Neural crest cell (in vitro differentiated cells): ENCODE data around the gene KLHDC9. TPM values are rescaled to one million over a fixed set of nuclear protein-coding genes. Genes with fewer than 3 reads are reported as not detected.
"Not testable (repeated sequence)": the region's sequence is repeated elsewhere in the genome, so short reads cannot be mapped to it uniquely, and the experiment has no call there.

Source experiments
- DNase-seq: peaks from one replicate; pipeline ENCODE4 v3.0.0; 2021; ENCODE audit warnings: low read depth, mixed read lengths, low spot score
- H3K27ac Mint-ChIP-seq: one replicate; pipeline ENCODE4 v1.8.0; 2021; ENCODE audit warnings: mild to moderate bottlenecking, mixed read lengths; ENCODE audit not compliant: unreplicated experiment
- H3K27me3 Mint-ChIP-seq: 2 replicates; pipeline ENCODE4 v1.8.0; 2021; ENCODE audit warnings: low read depth, mild to moderate bottlenecking, mixed read lengths
- H3K36me3 Mint-ChIP-seq: 2 replicates; pipeline ENCODE4 v1.8.0; 2021; ENCODE audit warnings: low read depth, mild to moderate bottlenecking, mixed read lengths
- H3K4me1 Mint-ChIP-seq: 2 replicates; pipeline ENCODE4 v1.8.0; 2021; ENCODE audit warnings: mixed read lengths
- H3K4me3 Mint-ChIP-seq: one replicate; pipeline ENCODE4 v1.8.0; 2021; ENCODE audit warnings: mild to moderate bottlenecking, mixed read lengths
- H3K9me3 Mint-ChIP-seq: 2 replicates; pipeline ENCODE4 v1.8.0; 2021; ENCODE audit warnings: mixed read lengths
- CTCF ChIP-seq: fragments of 200-600 bp; sonication (generic); conservative IDR thresholded peaks from 2 replicates; pipeline ENCODE4 v1.5.0; 2021; ENCODE audit warnings: antibody characterized with exemption, mild to moderate bottlenecking
- total RNA-seq: library from RNA; stranded (reverse); gene quantifications from 2 replicates; pipeline ENCODE4 v1.2.1, GENCODE V29; 2021

KLHDC9 gene
- total RNA-seq, 1 donor from 2014 or later, result 9.1 TPM

DNA sequence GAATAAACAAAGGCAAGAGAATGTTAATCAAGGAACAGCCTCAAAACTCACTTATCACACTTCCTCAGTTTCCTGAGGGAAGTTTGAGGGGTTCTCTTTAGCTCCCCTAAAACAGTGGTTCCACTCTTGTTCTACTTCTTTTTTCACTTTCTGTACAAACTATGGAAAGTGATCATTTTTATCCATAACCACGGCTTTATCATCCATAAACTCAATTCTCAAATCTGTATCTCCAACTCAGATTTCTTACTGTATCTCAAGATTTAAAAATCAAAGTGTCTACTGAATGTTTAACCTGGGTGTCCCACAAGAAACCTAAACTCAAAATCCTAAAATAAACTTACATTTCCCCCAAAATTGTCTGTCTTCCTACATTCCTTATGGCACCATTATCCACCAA is 15.8 kb downstream of the KLHDC9 start:
- Mint-ChIP-seq H3K4me1 (peaks cover 26% of the 10 kb centered on the region), H3K36me3 (no peaks in the 10 kb centered on the region), H3K27ac (no peak overlapping the region), H3K27me3 (no peaks in the 10 kb centered on the region), H3K4me3 (peak overlapping the region; percentile 29), H3K9me3 (no peaks in the 10 kb centered on the region)
- no peak for TF ChIP-seq CTCF
- DNase-seq, result no peak

- no peaks in the 10 kb centered on the region for H3K27me3 Mint-ChIP-seq
- H3K36me3 Mint-ChIP-seq, result peaks cover 1% of the 10 kb centered on the region
These were observed 16.4 kb downstream of the KLHDC9 start for GRCh38 chr1:161114556-161114955.

DNA sequence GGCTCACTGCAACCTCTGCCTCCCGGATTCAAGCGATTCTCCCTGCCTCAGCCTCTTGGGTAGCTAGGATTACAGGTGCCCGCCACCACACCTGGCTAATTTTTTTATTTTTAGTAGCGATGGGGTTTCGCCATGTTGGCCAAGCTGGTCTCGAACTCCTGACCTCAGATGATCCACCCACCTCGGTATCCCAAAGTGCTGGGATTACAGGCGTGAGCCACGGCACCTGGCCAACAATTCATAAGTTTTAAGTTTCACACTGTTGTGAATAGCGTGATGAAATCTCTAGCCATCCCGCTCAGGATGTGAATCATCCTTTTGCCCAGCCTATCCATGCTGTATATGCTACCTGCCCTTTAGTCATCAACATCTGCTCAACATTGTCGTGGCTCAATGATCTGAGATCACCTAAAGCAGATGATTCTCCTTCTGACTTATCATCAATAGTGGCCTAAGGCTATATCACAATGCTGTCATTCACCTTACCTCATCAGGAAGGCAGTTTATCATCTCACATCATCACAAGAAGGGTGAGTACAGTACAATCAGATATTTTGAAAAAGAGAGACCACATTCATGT is 17.1 kb downstream of the KLHDC9 start:
- H3K36me3 Mint-ChIP-seq, result peaks cover 4% of the 10 kb centered on the region
- no peak overlapping the region for H3K27ac Mint-ChIP-seq
- no peak for DNase-seq
- H3K4me3 Mint-ChIP-seq, result peak overlapping the region; percentile 98
- no peak for TF ChIP-seq CTCF
- H3K4me1 Mint-ChIP-seq, result peaks cover 37% of the 10 kb centered on the region
- H3K27me3 Mint-ChIP-seq, result no peaks in the 10 kb centered on the region
- no peaks in the 10 kb centered on the region for H3K9me3 Mint-ChIP-seq

More at GRCh38 chr1:161114556-161114955, 16.4 kb downstream of the KLHDC9 start:
- H3K4me3 Mint-ChIP-seq, result no peak overlapping the region
- H3K27ac Mint-ChIP-seq, result no peak overlapping the region
- DNase-seq, result no peak
- H3K9me3 Mint-ChIP-seq, result no peaks in the 10 kb centered on the region
- H3K4me1 Mint-ChIP-seq, result peaks cover 33% of the 10 kb centered on the region
- TF ChIP-seq CTCF, result no peak

DNA sequence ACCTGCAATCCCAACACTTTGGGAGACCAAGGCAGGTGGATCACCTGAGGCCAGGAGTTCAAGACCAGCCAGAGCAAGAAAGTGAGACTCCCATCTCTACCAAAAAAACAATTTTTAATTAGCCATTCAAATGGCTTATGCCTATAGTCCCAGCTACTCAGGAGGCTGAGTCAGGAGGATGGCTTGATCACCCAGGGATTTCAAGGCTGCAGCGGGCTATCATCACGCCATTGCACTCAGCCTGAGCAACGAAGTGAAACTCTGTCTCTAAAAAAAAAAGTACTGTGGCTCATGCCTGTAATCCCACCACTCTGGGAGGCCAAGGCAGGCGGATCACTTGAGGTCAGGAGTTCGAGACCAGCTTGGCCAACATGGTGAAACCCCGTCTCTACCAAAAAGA is 17.8 kb downstream of the KLHDC9 start:
- Mint-ChIP-seq H3K4me3 (peak overlapping the region; percentile 98), H3K4me1 (peaks cover 37% of the 10 kb centered on the region)
- H3K9me3 Mint-ChIP-seq, H3K27ac Mint-ChIP-seq, H3K27me3 Mint-ChIP-seq, DNase-seq, H3K36me3 Mint-ChIP-seq: not testable (repeated sequence)

GRCh38 chr1:161117759-161118581 is 19.8 kb downstream of the KLHDC9 start, which contains the start of the genes NIT1 and PFDN2:
Gene NIT1 (plus strand): TSS chr1:161118105. CDS start chr1:161118177, 72 bp downstream.
Gene PFDN2 (minus strand): TSS chr1:161118037. CDS start chr1:161118026, 11 bp downstream.
- peak within 1 kb of the TSS; percentile 98 for H3K4me3 Mint-ChIP-seq

More at GRCh38 chr1:161117759-161118581, 19.8 kb downstream of the KLHDC9 start, which contains the start of the genes NIT1 and PFDN2:
- peak within 1 kb of the TSS; percentile 95 for H3K27ac Mint-ChIP-seq
- DNase-seq, result peak; percentile 74
- TF ChIP-seq CTCF, result no peak
- peaks cover 9% of the 10 kb centered on the region for H3K36me3 Mint-ChIP-seq
- no peaks in the 10 kb centered on the region for H3K27me3 Mint-ChIP-seq
- H3K4me1 Mint-ChIP-seq, result peaks cover 37% of the 10 kb centered on the region
- H3K9me3 Mint-ChIP-seq, result no peaks in the 10 kb centered on the region
